DND-41 (cell line): ENCODE measurements around the gene TEX47.

Experiments
- ATAC-seq: fragments of 200-7000 bp; cut with Tn5 transposase; 3 replicates; pipeline ENCODE4 v1.9.1; 2021; ENCODE audit warnings: low read depth; ENCODE audit not compliant: insufficient read depth
- DNase-seq: peaks from one replicate; pipeline ENCODE4 v3.0.0-alpha.2; 2020
- H2AFZ ChIP-seq: 2 replicates; pipeline ENCODE4 v1.6.0; 2012; ENCODE audit warnings: low read depth, low read length
- H3K27ac ChIP-seq: 2 replicates; pipeline ENCODE4 v1.5.1; 2012; ENCODE audit warnings: low read length, inconsistent platforms
- H3K27me3 ChIP-seq: fragments of 200-600 bp; sonication (generic); 2 replicates; pipeline ENCODE4 v1.6.0; 2012; ENCODE audit warnings: low read length, mild to moderate bottlenecking, inconsistent platforms; ENCODE audit not compliant: insufficient read depth, poor library complexity
- H3K36me3 ChIP-seq: 2 replicates; pipeline ENCODE4 v1.5.1; 2012; ENCODE audit warnings: low read length, inconsistent platforms; ENCODE audit not compliant: insufficient read depth
- H3K4me1 ChIP-seq: 2 replicates; pipeline ENCODE4 v1.5.1; 2012; ENCODE audit warnings: mild to moderate bottlenecking, low read length; ENCODE audit not compliant: insufficient read depth
- H3K4me2 ChIP-seq: 2 replicates; pipeline ENCODE4 v1.6.0; 2012; ENCODE audit warnings: mild to moderate bottlenecking, moderate library complexity, low read length, inconsistent platforms; ENCODE audit not compliant: insufficient read depth
- H3K4me3 ChIP-seq, 2 experiments: fragments of 200-600 bp in 1 of 2; shearing (Covaris generic) in 1 of 2; 2 replicates each; pipeline ENCODE4 v1.5.1; 2012 to 2016; ENCODE audit warnings: inconsistent platforms in 2 of 2, low read length in 2 of 2, mild to moderate bottlenecking in 2 of 2, low read depth in 1 of 2, moderate library complexity in 1 of 2
- H3K79me2 ChIP-seq: 2 replicates; pipeline ENCODE4 v1.6.0; 2012; ENCODE audit warnings: low read length, inconsistent platforms; ENCODE audit not compliant: insufficient read depth
- H3K9ac ChIP-seq: 2 replicates; pipeline ENCODE4 v1.6.0; 2012; ENCODE audit warnings: low read depth, mild to moderate bottlenecking, inconsistent platforms, low read length, moderate library complexity
- H3K9me3 ChIP-seq: 2 replicates; pipeline ENCODE4 v1.5.1; 2012; ENCODE audit warnings: low read length, moderate library complexity, mild to moderate bottlenecking, inconsistent platforms; ENCODE audit not compliant: insufficient read depth, severe bottlenecking
- H4K20me1 ChIP-seq: 2 replicates; pipeline ENCODE4 v1.6.0; 2012; ENCODE audit warnings: low read length; ENCODE audit not compliant: insufficient read depth
- CTCF ChIP-seq: IDR thresholded peaks from 2 replicates; pipeline ENCODE4 v1.5.1; 2012; ENCODE audit warnings: borderline replicate concordance, low read length, moderate library complexity, mild to moderate bottlenecking; ENCODE audit not compliant: poor library complexity, severe bottlenecking; ENCODE audit errors: extremely low read depth
- EZH2 ChIP-seq: IDR thresholded peaks from 3 replicates; pipeline ENCODE4 v1.6.1; 2012; ENCODE audit warnings: borderline replicate concordance, low read depth, mild to moderate bottlenecking, moderate library complexity, low read length, inconsistent platforms; ENCODE audit not compliant: severe bottlenecking

The TEX47 gene

GRCh38 chr7:88806280-88807037, 10.9 kb upstream of the TEX47 start:
- TF ChIP-seq EZH2: no peak
- TF ChIP-seq CTCF: no peak
- H3K4me3 ChIP-seq: no peak overlapping the region
- H3K79me2 ChIP-seq: no peaks in the 10 kb centered on the region
- H3K27ac ChIP-seq: no peak overlapping the region
- no peaks in the 10 kb centered on the region for H3K27me3 ChIP-seq
- ATAC-seq: no peak
- H2AFZ ChIP-seq: no peak overlapping the region
- no peaks in the 10 kb centered on the region for H3K4me1 ChIP-seq
- H3K4me2 ChIP-seq: no peak overlapping the region
- H4K20me1 ChIP-seq: no peaks in the 10 kb centered on the region
- H3K9ac ChIP-seq: no peak overlapping the region
- no peak for DNase-seq
- H3K9me3 ChIP-seq: no peaks in the 10 kb centered on the region
- H3K36me3 ChIP-seq: no peaks in the 10 kb centered on the region

- H3K9me3 ChIP-seq: no peaks in the 10 kb centered on the region
- no peaks in the 10 kb centered on the region for H3K4me1 ChIP-seq
- H4K20me1 ChIP-seq: no peaks in the 10 kb centered on the region
- H3K9ac ChIP-seq: no peak overlapping the region
- no peaks in the 10 kb centered on the region for H3K79me2 ChIP-seq
- no peak overlapping the region for H3K4me2 ChIP-seq
- no peaks in the 10 kb centered on the region for H3K36me3 ChIP-seq
- no peak overlapping the region for H2AFZ ChIP-seq
- H3K4me3 ChIP-seq: no peak overlapping the region
- TF ChIP-seq EZH2: no peak
- TF ChIP-seq CTCF: no peak
- ATAC-seq (no peak), DNase-seq (no peak)
- no peak overlapping the region for H3K27ac ChIP-seq
- H3K27me3 ChIP-seq: no peaks in the 10 kb centered on the region
These were observed 5.5 kb upstream of the TEX47 start for GRCh38 chr7:88801046-88801445.

GRCh38 chr7:88792361-88792760, 3.2 kb downstream of the TEX47 start:
- no peak for TF ChIP-seq EZH2
- TF ChIP-seq CTCF: no peak
- Histone ChIP-seq H3K4me2 (no peak overlapping the region), H4K20me1 (no peaks in the 10 kb centered on the region), H3K27me3 (no peaks in the 10 kb centered on the region), H3K4me1 (no peaks in the 10 kb centered on the region), H3K36me3 (no peaks in the 10 kb centered on the region), H3K27ac (no peak overlapping the region), H3K79me2 (no peaks in the 10 kb centered on the region), H3K9me3 (no peaks in the 10 kb centered on the region), H3K4me3 (no peak overlapping the region), H3K9ac (no peak overlapping the region), H2AFZ (no peak overlapping the region)
- DNase-seq (no peak), ATAC-seq (no peak)

- DNase-seq (no peak), ATAC-seq (no peak)
- no peaks in the 10 kb centered on the region for H3K36me3 ChIP-seq
- TF ChIP-seq CTCF (no peak), EZH2 (no peak)
- no peak overlapping the region for H3K4me3 ChIP-seq
- H3K27ac ChIP-seq: no peak overlapping the region
- H3K9ac ChIP-seq: no peak overlapping the region
- no peaks in the 10 kb centered on the region for H4K20me1 ChIP-seq
- H3K79me2 ChIP-seq: no peaks in the 10 kb centered on the region
- H3K4me2 ChIP-seq: no peak overlapping the region
- H2AFZ ChIP-seq: no peak overlapping the region
- H3K27me3 ChIP-seq: no peaks in the 10 kb centered on the region
- H3K9me3 ChIP-seq: no peaks in the 10 kb centered on the region
- H3K4me1 ChIP-seq: no peaks in the 10 kb centered on the region
These were observed 3.6 kb downstream of the TEX47 start for GRCh38 chr7:88791891-88792290.
